TTC549 (cell line): ENCODE measurements around the gene TBC1D7.

Source experiments
- FAIRE-seq: peaks from 2 replicates; lab custom pipeline; 2012; peaks lifted over from hg19 to GRCh38; lab: Jason Lieb, UNC

TBC1D7 gene

DNA sequence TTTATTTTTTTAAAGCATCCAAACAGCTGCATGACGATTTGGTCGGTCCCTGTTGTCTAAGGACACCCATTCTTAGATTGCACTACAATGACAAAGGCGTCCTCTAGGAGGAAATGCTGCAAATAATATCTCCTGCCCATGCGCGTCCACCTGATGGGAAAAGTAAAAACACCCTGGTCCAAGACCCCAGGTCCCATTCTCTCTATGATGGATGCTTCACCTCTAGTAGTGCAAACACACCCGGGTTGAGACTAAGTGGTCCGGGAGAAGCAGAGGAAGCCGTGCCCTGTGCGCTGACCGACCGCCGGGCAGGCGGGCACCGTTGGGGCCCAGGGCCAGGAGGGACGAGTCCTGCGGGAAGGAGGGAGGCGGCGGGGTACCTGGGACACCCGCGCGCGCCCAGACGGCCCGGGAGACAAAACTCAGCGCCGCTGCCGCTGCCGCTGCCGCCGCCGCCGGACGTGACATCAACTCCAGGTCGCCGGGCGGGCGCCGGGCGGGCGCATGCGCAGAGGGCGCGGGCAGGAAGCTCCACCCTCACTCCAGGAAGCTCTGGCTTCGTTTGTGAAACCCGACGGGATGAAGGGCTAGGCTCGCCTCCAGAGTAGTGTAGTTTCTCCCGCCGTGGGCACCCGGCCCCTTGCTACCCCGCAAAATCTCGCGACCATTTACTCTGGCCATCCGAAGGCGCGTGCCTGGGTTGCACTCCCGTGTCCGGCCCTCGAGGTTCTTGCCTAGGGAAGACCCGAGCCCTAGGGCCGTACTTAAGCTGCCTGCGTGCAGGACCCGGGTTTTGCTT, at the start of gene TBC1D7:
Gene TBC1D7, minus strand, starts transcription at position 462 of the 799 bp plus-strand sequence. CDS start 1,639 bp downstream, outside the sequence.
- no peak for FAIRE-seq

DNA sequence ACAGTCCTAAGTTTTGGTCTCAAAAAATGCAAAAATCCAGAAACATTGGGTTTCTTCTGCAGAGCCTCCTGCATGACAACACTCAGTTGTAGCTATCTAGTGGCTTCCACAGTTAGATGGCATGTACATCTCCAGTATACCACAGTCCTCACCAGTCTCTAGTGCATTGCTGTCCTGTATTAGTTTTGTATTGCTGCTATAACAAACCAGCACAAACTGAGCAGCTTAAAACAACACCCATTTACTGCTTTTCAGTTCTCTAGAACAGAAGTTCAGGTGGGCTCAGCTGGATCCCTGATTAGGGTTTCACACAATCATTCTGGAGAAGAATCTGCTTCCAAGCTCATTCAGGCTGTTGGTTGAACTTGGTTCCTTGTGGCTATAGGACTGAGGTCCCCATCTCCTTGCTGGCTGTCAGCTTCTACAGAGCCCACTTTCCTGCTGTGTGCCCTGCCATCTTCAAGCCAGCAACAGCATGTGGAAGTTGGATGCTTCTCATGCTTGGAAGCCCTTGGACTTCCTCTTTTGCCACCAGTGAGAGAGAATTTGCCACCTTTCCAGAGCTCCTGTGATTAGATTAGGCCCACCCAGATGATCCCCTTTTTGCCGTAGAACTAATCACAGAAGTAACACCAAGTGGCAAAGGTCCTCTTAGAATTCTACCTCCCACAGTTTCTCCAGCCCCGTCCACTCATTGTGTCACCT, 48.9 kb upstream of the TBC1D7 start:
- FAIRE-seq, result no peak

- no peak for FAIRE-seq
These were observed 47.1 kb upstream of the TBC1D7 start for GRCh38 chr6:13375360-13375878.

DNA sequence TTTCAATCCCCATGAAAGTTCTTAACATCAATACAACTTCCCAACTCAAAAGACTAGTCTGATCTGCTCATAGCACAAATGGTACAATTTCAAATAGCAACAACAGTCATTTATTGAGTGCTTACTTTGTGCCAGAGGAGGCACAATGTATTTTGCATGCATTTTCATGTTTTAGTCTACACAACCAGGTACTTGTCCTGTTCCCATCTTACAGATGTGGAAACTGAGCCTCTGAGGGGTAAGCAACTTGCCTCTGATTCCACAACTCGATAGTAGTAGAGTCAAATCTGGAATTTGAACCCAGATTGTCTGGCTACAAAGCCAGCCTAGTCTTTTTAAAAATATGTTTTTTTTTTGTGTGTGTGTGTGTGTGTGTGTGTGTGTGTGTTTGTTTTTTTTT, 45.6 kb upstream of the TBC1D7 start:
- no peak for FAIRE-seq

DNA sequence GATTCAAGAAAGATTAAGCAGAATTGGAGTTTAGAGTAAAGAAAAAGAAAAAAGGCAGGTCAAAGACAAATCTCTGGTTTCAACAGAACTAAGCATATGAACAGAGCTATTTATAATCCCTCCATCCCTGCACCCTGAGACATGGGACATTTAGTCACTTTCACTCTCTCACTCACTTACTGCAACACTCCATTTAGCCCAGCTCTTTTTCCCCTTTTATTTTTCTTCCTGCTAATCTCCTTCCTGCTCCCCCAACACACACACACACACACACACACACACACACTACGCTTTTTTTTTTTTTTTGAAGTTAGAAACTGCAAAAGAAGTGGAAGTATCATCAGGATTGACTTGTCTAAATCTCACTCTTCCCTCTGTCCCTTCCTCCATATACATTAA, 45.1 kb upstream of the TBC1D7 start:
- no peak for FAIRE-seq

GRCh38 chr6:13372688-13373487, 44.6 kb upstream of the TBC1D7 start:
- FAIRE-seq, result no peak

- no peak for FAIRE-seq
These were observed 43.7 kb upstream of the TBC1D7 start for GRCh38 chr6:13372076-13372475.

- no peak for FAIRE-seq
These were observed 43.2 kb upstream of the TBC1D7 start for GRCh38 chr6:13371421-13372072.

DNA sequence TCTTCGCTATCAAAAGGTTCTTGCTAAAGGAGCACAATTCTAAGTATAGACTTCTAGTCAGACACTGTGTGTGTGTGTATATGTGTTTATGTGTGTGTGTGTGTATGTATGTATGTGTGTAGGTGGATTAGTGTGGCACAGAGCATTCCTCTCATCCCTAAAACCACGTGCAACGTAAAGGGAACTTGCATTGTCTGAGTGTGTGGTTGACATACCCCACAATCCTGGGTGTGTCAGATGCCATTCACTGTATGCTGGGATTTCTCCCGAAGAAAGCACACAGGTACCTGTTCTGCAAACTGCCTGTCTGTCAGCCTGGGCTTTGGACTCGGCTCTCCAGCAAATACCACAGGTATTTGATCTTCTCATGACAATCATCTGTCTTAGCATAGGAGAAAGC, 42.3 kb upstream of the TBC1D7 start:
- no peak for FAIRE-seq

DNA sequence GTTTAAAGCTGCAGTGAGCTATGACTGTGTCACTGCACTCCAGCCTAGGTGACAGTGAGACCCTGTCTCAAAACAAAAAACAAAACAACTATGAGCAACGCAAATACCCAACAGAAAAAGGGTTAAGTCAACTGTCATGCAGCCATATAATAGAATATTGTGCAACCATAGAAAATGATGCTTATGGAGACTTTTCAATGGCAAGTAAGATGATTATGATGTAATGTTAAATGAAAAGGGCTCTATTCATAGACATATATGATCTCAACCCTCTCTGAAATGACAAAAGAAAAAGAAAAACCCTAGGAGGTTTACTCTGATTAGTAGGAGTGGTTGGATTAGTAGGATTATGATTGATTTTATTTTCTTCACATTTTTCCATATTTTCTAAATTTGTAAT, 41.3 kb upstream of the TBC1D7 start:
- no peak for FAIRE-seq

GRCh38 chr6:13368731-13369115, 40.4 kb upstream of the TBC1D7 start:
- FAIRE-seq, result no peak

DNA sequence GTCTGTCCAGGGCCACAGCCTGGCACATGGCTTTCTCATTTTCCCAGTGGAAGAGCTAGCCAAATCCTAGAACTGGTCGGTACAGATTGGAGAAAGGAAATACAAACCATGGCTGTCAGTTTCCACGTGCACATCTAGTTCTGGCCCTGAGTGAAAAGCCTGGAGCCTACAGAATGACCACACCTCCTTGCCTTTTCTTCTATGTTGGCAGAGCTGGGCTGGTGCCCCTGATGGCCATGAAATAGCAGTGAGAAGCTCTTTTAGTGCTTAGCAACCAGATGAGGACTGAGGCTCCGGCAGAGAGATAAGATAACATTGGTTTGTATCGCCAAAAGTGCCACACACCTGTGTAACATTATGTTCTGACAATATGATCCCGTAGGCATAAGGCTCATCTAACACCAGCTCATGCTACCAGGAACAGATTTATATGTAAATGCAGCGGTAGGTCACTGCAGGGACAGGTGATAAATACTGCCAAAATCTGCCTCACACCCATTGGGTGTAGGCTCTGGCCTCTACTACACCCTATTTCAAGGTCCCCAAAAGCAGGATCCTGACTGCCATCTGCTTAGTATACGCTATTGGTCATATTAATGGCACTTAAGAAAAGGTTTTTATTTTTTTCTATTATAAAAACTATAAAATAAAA, 39.9 kb upstream of the TBC1D7 start:
- FAIRE-seq, result no peak

DNA sequence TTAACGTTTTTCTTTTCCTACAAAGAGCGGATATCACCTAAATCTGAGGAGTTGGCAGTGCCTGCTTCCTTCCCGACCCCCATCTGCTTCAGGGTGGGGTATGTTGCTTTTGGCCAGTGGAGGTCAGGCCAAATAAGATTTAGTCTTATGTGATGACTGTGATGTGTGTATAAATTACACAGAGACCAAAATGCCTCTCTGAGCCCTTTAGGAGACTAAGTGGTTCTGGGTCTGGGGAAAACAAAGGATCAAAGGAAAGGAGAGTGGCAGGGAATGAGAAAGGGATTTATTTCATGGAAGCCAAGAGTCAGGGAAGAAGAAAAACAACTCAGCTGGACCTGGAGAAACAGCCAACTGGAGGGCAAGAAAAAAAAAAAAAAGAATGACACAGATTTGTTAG, 39.1 kb upstream of the TBC1D7 start:
- FAIRE-seq, result no peak

DNA sequence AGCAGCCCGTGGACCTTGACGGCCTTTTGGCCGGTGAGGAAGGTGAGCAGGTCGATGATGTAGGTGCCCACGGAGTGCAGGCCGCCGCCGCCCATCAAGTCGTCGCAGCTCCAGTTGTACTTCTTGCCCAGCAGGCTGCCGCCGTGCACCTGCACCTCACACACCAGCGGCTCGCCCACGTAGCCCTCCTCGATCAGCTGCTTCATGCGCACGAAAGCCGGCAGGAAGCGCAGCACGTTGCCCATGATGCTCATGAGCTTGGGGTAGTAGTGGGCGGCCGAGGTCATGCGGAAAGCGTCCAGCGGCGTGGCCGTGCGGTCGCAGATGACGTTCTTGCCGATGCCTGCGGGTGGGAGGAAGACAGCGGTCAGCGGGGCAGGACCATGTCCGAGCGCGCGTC, 37.0 kb upstream of the TBC1D7 start:
- no peak for FAIRE-seq

- FAIRE-seq, result no peak
These were observed 36.5 kb upstream of the TBC1D7 start for GRCh38 chr6:13364842-13365241.

- no peak for FAIRE-seq
These were observed 34.1 kb upstream of the TBC1D7 start for GRCh38 chr6:13362412-13362811.

DNA sequence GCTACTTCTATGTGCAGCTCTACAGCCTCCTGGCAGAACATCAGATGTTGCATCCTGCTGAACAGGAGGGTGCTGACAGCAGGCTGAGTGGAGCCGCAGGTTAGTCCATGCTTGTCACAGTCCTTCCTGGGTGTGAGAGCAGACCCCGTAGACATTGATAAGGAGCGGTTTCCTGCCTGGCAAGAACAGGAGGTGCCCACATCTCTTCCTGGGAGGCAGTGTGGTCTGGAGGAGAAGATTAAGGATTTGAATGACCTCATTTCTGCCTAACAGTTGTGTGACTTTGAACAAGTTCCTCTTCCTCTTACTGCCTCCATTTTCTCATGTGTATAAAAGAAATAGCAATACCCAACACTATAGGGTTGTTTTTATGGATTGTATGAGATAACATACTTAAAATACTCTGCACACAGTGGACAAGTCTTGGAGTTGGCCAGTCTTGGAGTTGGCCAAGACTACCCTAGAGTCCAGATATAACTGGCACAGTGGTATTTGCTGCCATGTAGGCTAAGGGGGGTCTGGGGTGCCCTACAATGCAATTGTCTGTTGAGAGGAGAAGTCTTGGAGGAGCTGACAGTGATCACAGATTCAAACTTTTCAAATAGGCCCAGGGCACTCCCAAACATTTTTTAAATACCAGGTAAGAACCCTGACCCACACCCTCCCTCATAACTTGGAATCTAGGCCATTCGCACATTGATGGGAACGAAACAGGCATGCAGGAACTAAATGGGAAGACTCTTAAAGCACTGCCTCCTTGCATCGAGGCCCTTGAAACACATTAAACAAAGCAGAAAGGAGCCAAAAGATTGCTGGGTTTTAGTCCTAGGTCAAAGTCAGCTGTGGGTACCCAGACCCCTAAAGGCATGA, 32.6 kb upstream of the TBC1D7 start:
- no peak for FAIRE-seq

GRCh38 chr6:13359287-13359686, 30.9 kb upstream of the TBC1D7 start:
- FAIRE-seq, result no peak

GRCh38 chr6:13358511-13358910, 30.2 kb upstream of the TBC1D7 start:
- FAIRE-seq, result no peak

DNA sequence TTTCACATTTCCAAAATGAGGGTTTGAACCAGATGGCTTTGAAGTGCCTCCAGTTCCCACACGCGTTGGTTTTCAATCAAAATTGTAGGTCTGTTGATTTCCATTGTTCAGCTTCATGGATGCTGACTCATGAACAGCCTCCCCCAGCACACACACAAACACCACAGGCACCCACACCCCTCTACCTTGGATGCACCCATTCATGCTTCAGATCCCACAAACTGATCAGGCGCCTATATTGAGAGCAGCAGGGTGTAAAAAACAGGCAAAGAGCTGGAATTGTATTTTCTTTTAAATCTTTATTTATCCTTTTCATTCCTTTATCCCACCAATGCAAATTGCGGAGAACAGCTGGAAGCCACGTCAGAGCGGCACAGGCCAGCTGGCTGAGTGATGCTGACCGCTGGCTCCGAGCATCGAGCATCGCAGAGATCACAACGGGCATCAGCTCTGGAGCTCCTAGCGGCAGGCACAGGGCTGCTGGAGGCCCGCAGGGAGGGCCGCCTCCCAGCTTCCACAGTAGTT, 29.3 kb upstream of the TBC1D7 start:
- no peak for FAIRE-seq
